OCI-LY7 (cell line): ENCODE measurements around the gene NRP1. TPM values are rescaled to one million over a fixed set of nuclear protein-coding genes. Genes with fewer than 3 reads are reported as not detected.

Experiments used
- BruUV-seq: library from RNA; stranded (reverse); fragments of 400-500 nt; replicated peaks from 2 replicates; lab custom pipeline; 2021; lab: Mats Ljungman, UMichigan
- CTCF ChIA-PET: fragments of 300-600 bp; sonication (Branson Sonifier 250); formaldehyde crosslinking; loops from one replicate; lab custom pipeline; 2022; ENCODE audit warnings: antibody characterized with exemption; ENCODE audit not compliant: unreplicated experiment; lab: Charles Lee
- POLR2A ChIA-PET: fragments of 300-600 bp; sonication (Branson Sonifier 250); formaldehyde crosslinking; loops from one replicate; lab custom pipeline; 2022; ENCODE audit warnings: antibody characterized with exemption; lab: Charles Lee
- DNase-seq: peaks from one replicate; pipeline ENCODE4 v3.0.0-alpha.2; 2015; ENCODE audit warnings: low spot score
- H2AFZ ChIP-seq: fragments of 200-600 bp; sonication (generic), shearing (Covaris generic); 2 replicates; pipeline ENCODE4 v1.6.1; 2014; ENCODE audit warnings: mild to moderate bottlenecking, antibody characterized with exemption, low read length, moderate library complexity
- H3K27ac ChIP-seq: fragments of 200-600 bp; sonication (generic); 2 replicates; pipeline ENCODE4 v1.5.1; 2014; ENCODE audit warnings: mixed run types, low read depth, mild to moderate bottlenecking, moderate library complexity, low read length, inconsistent platforms; ENCODE audit not compliant: poor library complexity, severe bottlenecking
- H3K36me3 ChIP-seq: fragments of 200-600 bp; sonication (generic); 2 replicates; pipeline ENCODE4 v1.6.1; 2014; ENCODE audit warnings: mild to moderate bottlenecking, antibody characterized with exemption, low read length, moderate library complexity, mixed read lengths; ENCODE audit not compliant: insufficient read depth
- H3K4me1 ChIP-seq: fragments of 200-600 bp; sonication (generic); 2 replicates; pipeline ENCODE4 v1.5.1; 2014; ENCODE audit warnings: mild to moderate bottlenecking, low read length; ENCODE audit not compliant: insufficient read depth, poor library complexity, severe bottlenecking
- H3K4me2 ChIP-seq: fragments of 200-600 bp; sonication (generic); 2 replicates; pipeline ENCODE4 v1.6.1; 2014; ENCODE audit warnings: mild to moderate bottlenecking, low read length
- H3K4me3 ChIP-seq: fragments of 200-600 bp; sonication (generic); 2 replicates; pipeline ENCODE4 v1.5.1; 2014; ENCODE audit warnings: mild to moderate bottlenecking, low read depth, low read length; ENCODE audit not compliant: poor library complexity, severe bottlenecking
- H3K79me2 ChIP-seq: fragments of 200-600 bp; sonication (generic); 2 replicates; pipeline ENCODE4 v1.6.1; 2016; ENCODE audit warnings: low read depth, mild to moderate bottlenecking, low read length, moderate library complexity, mixed read lengths; ENCODE audit not compliant: insufficient read depth
- H3K9me2 ChIP-seq: fragments of 200-600 bp; sonication (generic); 2 replicates; pipeline ENCODE4 v1.6.1; 2016; ENCODE audit warnings: mild to moderate bottlenecking, low read length, mixed read lengths; ENCODE audit not compliant: insufficient read depth
- H3K9me3 ChIP-seq: fragments of 200-600 bp; sonication (generic); 2 replicates; pipeline ENCODE4 v1.6.1; 2014; ENCODE audit warnings: mild to moderate bottlenecking, mixed run types, low read length, mixed read lengths
- H4K20me1 ChIP-seq: fragments of 200-600 bp; sonication (generic); 2 replicates; pipeline ENCODE4 v1.6.1; 2014; ENCODE audit warnings: mild to moderate bottlenecking, antibody characterized with exemption, low read length, moderate library complexity, mixed read lengths; ENCODE audit not compliant: insufficient read depth
- EZH2phosphoT487 ChIP-seq: fragments of 200-600 bp; sonication (generic); IDR thresholded peaks from 2 replicates; pipeline ENCODE4 v1.6.1; 2018; ENCODE audit warnings: low read depth, borderline replicate concordance, mild to moderate bottlenecking, mixed run types, antibody characterized with exemption, low read length, moderate library complexity, mixed read lengths
- intact Hi-C: fragments of 100-400 bp; cut with micrococcal nuclease; formaldehyde crosslinking; loops from one replicate; pipeline ENCODE4 v1.10.0; 2022; ENCODE audit not compliant: unreplicated experiment
- total RNA-seq, 2 experiments: library from RNA; depleted of rRNA in 1 of 2; stranded (reverse); fragments of >200 nt in 1 of 2; shearing (Covaris generic) in 1 of 2; gene quantifications; 2 replicates each; pipeline ENCODE4 v1.2.3, GENCODE V29; 2014 to 2022
- TF ChIP-seq, protein P1 (sequence below): fragments of 200-600 bp; sonication (generic); conservative IDR thresholded peaks from 2 replicates; pipeline ENCODE4 v1.5.1; 2014; ENCODE audit warnings: mild to moderate bottlenecking, antibody characterized with exemption, low read length, moderate library complexity, mixed read lengths

The NRP1 gene
- total RNA-seq, 2 experiments from 2014 or later, result not detected

DNA sequence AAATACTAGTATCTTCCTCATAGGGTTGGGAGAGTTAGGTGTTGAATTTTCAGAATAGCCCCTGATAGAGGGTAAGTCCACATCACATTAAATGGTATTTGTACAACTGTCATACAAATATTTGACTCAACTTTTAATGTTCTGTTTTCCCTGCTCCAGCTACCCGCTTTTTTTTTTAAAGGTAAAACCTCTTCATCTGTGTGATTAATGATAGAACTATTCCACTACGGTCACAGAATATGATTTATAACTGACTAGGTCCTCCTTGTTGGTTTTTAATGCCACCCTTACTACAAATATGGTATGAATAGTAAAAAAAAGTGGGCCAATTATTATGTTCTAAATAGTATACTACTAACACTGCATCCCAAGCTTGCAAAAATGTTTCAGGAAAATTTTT lies 15.6 kb upstream of the NRP1 start:
- intact Hi-C loops, result no loop called here
- Histone ChIP-seq H3K9me2 (no peaks in the 10 kb centered on the region), H3K9me3 (no peaks in the 10 kb centered on the region), H3K4me3 (no peak overlapping the region), H2AFZ (no peak overlapping the region), H3K4me1 (no peaks in the 10 kb centered on the region), H3K79me2 (no peaks in the 10 kb centered on the region), H3K4me2 (no peak overlapping the region), H4K20me1 (no peaks in the 10 kb centered on the region), H3K27ac (no peak overlapping the region), H3K36me3 (no peaks in the 10 kb centered on the region)
- no TSS peak for BruUV-seq
- POLR2A ChIA-PET, result no interaction called here
- no peak for DNase-seq
- TF ChIP-seq, protein P1, sequence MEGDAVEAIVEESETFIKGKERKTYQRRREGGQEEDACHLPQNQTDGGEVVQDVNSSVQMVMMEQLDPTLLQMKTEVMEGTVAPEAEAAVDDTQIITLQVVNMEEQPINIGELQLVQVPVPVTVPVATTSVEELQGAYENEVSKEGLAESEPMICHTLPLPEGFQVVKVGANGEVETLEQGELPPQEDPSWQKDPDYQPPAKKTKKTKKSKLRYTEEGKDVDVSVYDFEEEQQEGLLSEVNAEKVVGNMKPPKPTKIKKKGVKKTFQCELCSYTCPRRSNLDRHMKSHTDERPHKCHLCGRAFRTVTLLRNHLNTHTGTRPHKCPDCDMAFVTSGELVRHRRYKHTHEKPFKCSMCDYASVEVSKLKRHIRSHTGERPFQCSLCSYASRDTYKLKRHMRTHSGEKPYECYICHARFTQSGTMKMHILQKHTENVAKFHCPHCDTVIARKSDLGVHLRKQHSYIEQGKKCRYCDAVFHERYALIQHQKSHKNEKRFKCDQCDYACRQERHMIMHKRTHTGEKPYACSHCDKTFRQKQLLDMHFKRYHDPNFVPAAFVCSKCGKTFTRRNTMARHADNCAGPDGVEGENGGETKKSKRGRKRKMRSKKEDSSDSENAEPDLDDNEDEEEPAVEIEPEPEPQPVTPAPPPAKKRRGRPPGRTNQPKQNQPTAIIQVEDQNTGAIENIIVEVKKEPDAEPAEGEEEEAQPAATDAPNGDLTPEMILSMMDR, result no peak
- TF ChIP-seq EZH2phosphoT487, result no peak
- CTCF ChIA-PET, result no interaction called here

DNA sequence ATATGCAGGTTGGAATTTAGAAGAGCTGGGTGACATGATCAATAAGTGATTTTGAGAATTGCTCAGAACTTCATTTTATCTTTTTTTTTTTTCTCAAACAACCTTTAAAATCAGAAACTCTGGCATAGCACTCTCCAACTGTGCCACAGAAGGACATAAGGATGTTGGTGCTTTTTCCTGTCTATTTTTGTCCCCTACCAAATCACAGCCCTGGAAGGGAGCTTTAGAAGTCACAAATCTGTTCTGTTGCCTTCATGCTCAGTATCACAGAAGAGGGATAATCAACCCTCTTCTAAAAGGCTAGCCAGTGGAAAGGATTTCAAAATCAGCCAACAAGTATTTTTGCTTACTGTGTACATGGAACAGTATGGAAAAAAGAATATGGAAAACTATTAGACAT lies 14.8 kb upstream of the NRP1 start:
- Histone ChIP-seq H3K4me2 (no peak overlapping the region), H2AFZ (no peak overlapping the region), H3K9me2 (no peaks in the 10 kb centered on the region), H3K36me3 (no peaks in the 10 kb centered on the region), H3K4me3 (no peak overlapping the region), H4K20me1 (no peaks in the 10 kb centered on the region), H3K9me3 (no peaks in the 10 kb centered on the region), H3K4me1 (no peaks in the 10 kb centered on the region), H3K79me2 (no peaks in the 10 kb centered on the region), H3K27ac (no peak overlapping the region)
- ChIA-PET POLR2A (interaction anchor here (2.5 kb wide), 1 partner anchor 13 kb away, joined by 7 read pairs; no protein-coding TSS in a partner anchor), CTCF (no interaction called here)
- DNase-seq, result no peak
- no peak for TF ChIP-seq EZH2phosphoT487
- TF ChIP-seq, protein P1, result no peak
- BruUV-seq, result no TSS peak
- intact Hi-C loops, result no loop called here

DNA sequence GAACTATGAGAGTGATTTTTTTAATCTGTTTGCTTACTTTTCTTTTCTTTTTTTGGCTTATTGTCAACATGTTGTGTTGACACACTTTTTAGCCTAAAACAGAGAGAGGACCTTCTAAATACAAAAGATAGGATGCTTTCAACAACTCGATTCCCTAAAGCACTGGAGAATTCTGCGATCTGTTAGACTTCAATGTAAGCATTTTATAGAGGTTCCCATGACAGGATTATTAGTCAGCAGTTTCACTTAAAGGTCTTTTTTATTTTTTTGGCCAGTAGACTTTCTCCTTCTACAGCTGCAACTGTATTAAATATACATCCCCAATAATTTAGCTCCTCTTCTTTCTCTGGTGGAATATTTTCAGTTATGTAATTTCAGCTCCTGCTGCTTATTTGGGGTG lies 12.7 kb upstream of the NRP1 start:
- BruUV-seq, result no TSS peak
- H3K4me2 ChIP-seq, result no peak overlapping the region
- H3K9me3 ChIP-seq, result no peaks in the 10 kb centered on the region
- H3K27ac ChIP-seq, result no peak overlapping the region
- H3K4me3 ChIP-seq, result no peak overlapping the region
- ChIA-PET CTCF (no interaction called here), POLR2A (interaction anchor here (0.5 to 2.5 kb wide), 3 partner anchors 11 to 126 kb away, joined by 3 to 7 read pairs (median 4); no protein-coding TSS in a partner anchor)
- H4K20me1 ChIP-seq, result no peaks in the 10 kb centered on the region
- H2AFZ ChIP-seq, result no peak overlapping the region
- no peaks in the 10 kb centered on the region for H3K4me1 ChIP-seq
- intact Hi-C loops, result no loop called here
- no peak for TF ChIP-seq EZH2phosphoT487
- TF ChIP-seq, protein P1, result no peak
- H3K9me2 ChIP-seq, result no peaks in the 10 kb centered on the region
- H3K79me2 ChIP-seq, result no peaks in the 10 kb centered on the region
- no peaks in the 10 kb centered on the region for H3K36me3 ChIP-seq
- DNase-seq, result no peak
